IPS-18a (cell line): Measurements from ENCODE around the gene ASH1L.
A peak's percentile ranks its signal among the peaks of the same experiment; 100 is the strongest.
"Not testable (repeated sequence)": the region's sequence is repeated elsewhere in the genome, so short reads cannot be mapped to it uniquely, and the experiment has no call there.

ENCODE experiments used
- H3K27ac ChIP-seq: one replicate; pipeline ENCODE4 v1.5.1; 2013; ENCODE audit warnings: low read length
- H3K27me3 ChIP-seq: one replicate; pipeline ENCODE4 v1.6.1; 2013; ENCODE audit warnings: mild to moderate bottlenecking, low read length; ENCODE audit not compliant: control insufficient read depth, insufficient read depth
- H3K36me3 ChIP-seq: one replicate; pipeline ENCODE4 v1.6.1; 2013; ENCODE audit warnings: low read depth, low read length; ENCODE audit not compliant: control insufficient read depth
- H3K4me1 ChIP-seq: one replicate; pipeline ENCODE4 v1.6.1; 2013; ENCODE audit warnings: low read depth, low read length; ENCODE audit not compliant: control insufficient read depth
- H3K4me3 ChIP-seq: one replicate; pipeline ENCODE4 v1.5.1; 2013; ENCODE audit warnings: low read length
- H3K9ac ChIP-seq: one replicate; pipeline ENCODE4 v1.6.1; 2013; ENCODE audit warnings: mild to moderate bottlenecking, low read length, moderate library complexity
- H3K9me3 ChIP-seq: one replicate; pipeline ENCODE4 v1.6.1; 2013; ENCODE audit warnings: low read depth, low read length; ENCODE audit not compliant: control insufficient read depth

ASH1L gene

GRCh38 chr1:155511385-155511784 is 51.2 kb downstream of the ASH1L start:
- H3K4me3 ChIP-seq, H3K27me3 ChIP-seq, H3K9me3 ChIP-seq, H3K36me3 ChIP-seq, H3K27ac ChIP-seq, H3K9ac ChIP-seq, H3K4me1 ChIP-seq: not testable (repeated sequence)

- Histone ChIP-seq H3K9me3 (no peaks in the 10 kb centered on the region), H3K27me3 (no peaks in the 10 kb centered on the region), H3K4me3 (no peak overlapping the region), H3K36me3 (no peaks in the 10 kb centered on the region), H3K9ac (no peak overlapping the region), H3K27ac (no peak overlapping the region), H3K4me1 (no peaks in the 10 kb centered on the region)
Observed at GRCh38 chr1:155509064-155509463, 53.5 kb downstream of the ASH1L start.

- no peaks in the 10 kb centered on the region for H3K27me3 ChIP-seq
- no peak overlapping the region for H3K9ac ChIP-seq
- no peak overlapping the region for H3K27ac ChIP-seq
- H3K9me3 ChIP-seq: no peaks in the 10 kb centered on the region
- no peak overlapping the region for H3K4me3 ChIP-seq
- H3K36me3 ChIP-seq: no peaks in the 10 kb centered on the region
- no peaks in the 10 kb centered on the region for H3K4me1 ChIP-seq
Observed at GRCh38 chr1:155507945-155508344, 54.7 kb downstream of the ASH1L start.

- H3K27me3 ChIP-seq, H3K36me3 ChIP-seq, H3K9ac ChIP-seq, H3K4me1 ChIP-seq, H3K4me3 ChIP-seq, H3K9me3 ChIP-seq, H3K27ac ChIP-seq: not testable (repeated sequence)
Observed at GRCh38 chr1:155505963-155506362, 56.6 kb downstream of the ASH1L start.

GRCh38 chr1:155504207-155504606 is 58.4 kb downstream of the ASH1L start:
- Histone ChIP-seq H3K27me3 (no peaks in the 10 kb centered on the region), H3K4me1 (peaks cover 12% of the 10 kb centered on the region), H3K4me3 (no peak overlapping the region), H3K27ac (no peak overlapping the region), H3K9ac (no peak overlapping the region), H3K36me3 (no peaks in the 10 kb centered on the region), H3K9me3 (no peaks in the 10 kb centered on the region)

GRCh38 chr1:155499953-155500639 is 62.5 kb downstream of the ASH1L start:
- Histone ChIP-seq H3K9ac (no peak overlapping the region), H3K4me3 (peak overlapping the region; percentile 1), H3K27me3 (no peaks in the 10 kb centered on the region), H3K4me1 (peaks cover 12% of the 10 kb centered on the region), H3K27ac (no peak overlapping the region), H3K36me3 (no peaks in the 10 kb centered on the region), H3K9me3 (no peaks in the 10 kb centered on the region)

GRCh38 chr1:155499263-155499662 is 63.3 kb downstream of the ASH1L start:
- Histone ChIP-seq H3K27ac (no peak overlapping the region), H3K36me3 (no peaks in the 10 kb centered on the region), H3K9ac (no peak overlapping the region), H3K9me3 (no peaks in the 10 kb centered on the region), H3K4me3 (no peak overlapping the region), H3K27me3 (no peaks in the 10 kb centered on the region), H3K4me1 (peaks cover 12% of the 10 kb centered on the region)

GRCh38 chr1:155493595-155493994 is 69.0 kb downstream of the ASH1L start:
- H3K4me3 ChIP-seq: not testable (repeated sequence)

GRCh38 chr1:155488419-155488818 is 74.2 kb downstream of the ASH1L start:
- not testable (repeated sequence) for H3K27me3 ChIP-seq, H3K36me3 ChIP-seq, H3K9me3 ChIP-seq, H3K4me3 ChIP-seq, H3K27ac ChIP-seq, H3K4me1 ChIP-seq, H3K9ac ChIP-seq

More at GRCh38 chr1:155493595-155493994, 69.0 kb downstream of the ASH1L start:
- not testable (repeated sequence) for H3K27ac ChIP-seq, H3K9me3 ChIP-seq, H3K36me3 ChIP-seq, H3K9ac ChIP-seq, H3K4me1 ChIP-seq, H3K27me3 ChIP-seq

GRCh38 chr1:155487541-155487940 is 75.1 kb downstream of the ASH1L start:
- H3K4me3 ChIP-seq: no peak overlapping the region
- H3K4me1 ChIP-seq: no peaks in the 10 kb centered on the region
- no peaks in the 10 kb centered on the region for H3K36me3 ChIP-seq
- H3K9me3 ChIP-seq: no peaks in the 10 kb centered on the region
- no peaks in the 10 kb centered on the region for H3K27me3 ChIP-seq
- no peak overlapping the region for H3K27ac ChIP-seq
- H3K9ac ChIP-seq: no peak overlapping the region

- not testable (repeated sequence) for H3K27ac ChIP-seq, H3K4me3 ChIP-seq, H3K9ac ChIP-seq, H3K27me3 ChIP-seq, H3K4me1 ChIP-seq, H3K36me3 ChIP-seq, H3K9me3 ChIP-seq
Observed at GRCh38 chr1:155486952-155487351, 75.7 kb downstream of the ASH1L start.

GRCh38 chr1:155485945-155486344 is 76.7 kb downstream of the ASH1L start:
- H3K4me3 ChIP-seq: no peak overlapping the region
- H3K36me3 ChIP-seq: peaks cover 14% of the 10 kb centered on the region
- no peaks in the 10 kb centered on the region for H3K4me1 ChIP-seq
- H3K27me3 ChIP-seq: no peaks in the 10 kb centered on the region
- H3K27ac ChIP-seq: no peak overlapping the region
- no peaks in the 10 kb centered on the region for H3K9me3 ChIP-seq
- H3K9ac ChIP-seq: no peak overlapping the region
